H1 (cell line): ENCODE data around the gene PCDHGB7. TPM values are rescaled to one million over a fixed set of nuclear protein-coding genes. Genes with fewer than 3 reads are reported as not detected.

Experiments
- CTCF ChIA-PET: fragments of 300-600 bp; sonication (Branson Sonifier 250); formaldehyde crosslinking; loops from one replicate; lab custom pipeline; 2021; ENCODE audit not compliant: partially characterized antibody; lab: Charles Lee
- POLR2A ChIA-PET: fragments of 300-600 bp; sonication (Branson Sonifier 250); formaldehyde crosslinking; loops from one replicate; lab custom pipeline; 2021; ENCODE audit warnings: inconsistent platforms; ENCODE audit not compliant: partially characterized antibody; lab: Charles Lee
- DNase-seq, 2 experiments: peaks; one replicate each; pipeline versions ENCODE4 v3.0.0 to v3.0.0-alpha.2; 2010 to 2022; ENCODE audit warnings: low spot score in 2 of 2, low read depth in 1 of 2, mixed read lengths in 1 of 2
- FAIRE-seq: peaks from 2 replicates; lab custom pipeline; 2011; peaks lifted over from hg19 to GRCh38; lab: Jason Lieb, UNC
- H2AFZ ChIP-seq: 2 replicates; pipeline ENCODE4 v1.8.1; 2012; ENCODE audit warnings: low read length, inconsistent platforms
- H2AK5ac ChIP-seq: 2 replicates; pipeline ENCODE4 v1.6.1; 2013; ENCODE audit warnings: low read depth, low read length
- H2BK120ac ChIP-seq: replicated peaks from 2 replicates; pipeline ENCODE3; 2013; ENCODE audit warnings: low read depth, low read length, inconsistent platforms
- H2BK12ac ChIP-seq: 2 replicates; pipeline ENCODE4 v1.6.1; 2013; ENCODE audit warnings: low read depth, low read length
- H2BK15ac ChIP-seq: 2 replicates; pipeline ENCODE4 v1.6.1; 2013; ENCODE audit warnings: low read length
- H2BK20ac ChIP-seq: 2 replicates; pipeline ENCODE4 v1.6.1; 2013; ENCODE audit warnings: low read length
- H2BK5ac ChIP-seq: 2 replicates; pipeline ENCODE4 v1.6.1; 2013; ENCODE audit warnings: low read depth, low read length
- H3K14ac ChIP-seq: 2 replicates; pipeline ENCODE4 v1.6.1; 2013; ENCODE audit warnings: inconsistent platforms; ENCODE audit not compliant: insufficient read length
- H3K18ac ChIP-seq: 2 replicates; pipeline ENCODE4 v1.6.1; 2013; ENCODE audit warnings: low read length; ENCODE audit errors: extremely low read depth
- H3K23ac ChIP-seq: 2 replicates; pipeline ENCODE4 v1.6.1; 2013; ENCODE audit warnings: inconsistent platforms; ENCODE audit not compliant: insufficient read length
- H3K23me2 ChIP-seq: 2 replicates; pipeline ENCODE4 v1.6.1; 2013; ENCODE audit warnings: low read depth, low read length
- H3K27ac ChIP-seq: 2 replicates; pipeline ENCODE4 v1.6.1; 2011; ENCODE audit warnings: low read depth, low read length, inconsistent platforms
- H3K27me3 ChIP-seq, 4 experiments: replicated peaks in 1 of 4; 1 replicate in 1 of 4; 2 replicates in 3 of 4; pipeline versions ENCODE4 v1.6.1 to v1.8.1; 2011 to 2013; ENCODE audit warnings: low read length in 3 of 4, mild to moderate bottlenecking in 3 of 4, inconsistent platforms in 2 of 4, mixed read lengths in 2 of 4, moderate library complexity in 1 of 4; ENCODE audit not compliant: control insufficient read depth in 3 of 4, insufficient read depth in 3 of 4; ENCODE audit errors: extremely low read depth in 1 of 4
- H3K36me3 ChIP-seq, 4 experiments: 2 replicates each; pipeline versions ENCODE4 v1.6.1 to v1.8.1; 2011 to 2013; ENCODE audit warnings: mild to moderate bottlenecking in 4 of 4, low read length in 3 of 4, moderate library complexity in 2 of 4, control low read depth in 1 of 4, inconsistent platforms in 1 of 4; ENCODE audit not compliant: insufficient read depth in 4 of 4, control insufficient read depth in 2 of 4
- H3K4ac ChIP-seq: replicated peaks from 2 replicates; pipeline ENCODE3; 2013; ENCODE audit warnings: low read length, low read depth, mixed read lengths, inconsistent platforms; ENCODE audit not compliant: insufficient read length
- H3K4me1 ChIP-seq, 4 experiments: replicated peaks in 1 of 4; 1 replicate in 1 of 4; 2 replicates in 3 of 4; pipeline versions ENCODE4 v1.6.1 to v1.8.1; 2011 to 2013; ENCODE audit warnings: low read length in 3 of 4, inconsistent platforms in 2 of 4, mixed read lengths in 1 of 4; ENCODE audit not compliant: insufficient read depth in 4 of 4, control insufficient read depth in 3 of 4
- H3K4me2 ChIP-seq, 2 experiments: 2 replicates each; pipeline versions ENCODE4 v1.6.1 to v1.8.1; 2011 to 2013; ENCODE audit warnings: low read depth in 2 of 2, low read length in 2 of 2, control low read depth in 1 of 2, inconsistent platforms in 1 of 2, mild to moderate bottlenecking in 1 of 2; ENCODE audit not compliant: insufficient read depth in 1 of 2
- H3K4me3 ChIP-seq, 4 experiments: fragments of 200-600, 300-600 bp in 1 of 4; sonication (generic), shearing (Covaris generic), sonication (Bioruptor Twin) in 1 of 4; 2 replicates each; pipeline versions ENCODE4 v1.5.1 to v1.8.1; 2011 to 2016; ENCODE audit warnings: low read length in 4 of 4, low read depth in 3 of 4, control low read depth in 2 of 4, inconsistent platforms in 2 of 4, mild to moderate bottlenecking in 2 of 4, mixed read lengths in 1 of 4, moderate library complexity in 1 of 4; ENCODE audit not compliant: insufficient read depth in 2 of 4; ENCODE audit errors: extremely low read depth in 1 of 4
- H3K56ac ChIP-seq: replicated peaks from 2 replicates; pipeline ENCODE3; 2013; ENCODE audit warnings: low read depth, mild to moderate bottlenecking, mixed read lengths, low read length, inconsistent platforms; ENCODE audit not compliant: insufficient read length
- H3K79me1 ChIP-seq: 2 replicates; pipeline ENCODE4 v1.6.1; 2013; ENCODE audit warnings: low read depth, low read length, control low read depth
- H3K79me2 ChIP-seq, 2 experiments: 2 replicates each; pipeline versions ENCODE4 v1.6.1 to v1.8.1; 2012 to 2013; ENCODE audit warnings: low read length in 2 of 2, mild to moderate bottlenecking in 2 of 2, inconsistent platforms in 1 of 2; ENCODE audit not compliant: insufficient read depth in 2 of 2, control insufficient read depth in 1 of 2
- H3K9ac ChIP-seq, 4 experiments: replicated peaks in 1 of 4; 1 replicate in 1 of 4; 2 replicates in 3 of 4; pipeline versions ENCODE4 v1.6.1 to v1.8.1; 2011 to 2013; ENCODE audit warnings: low read depth in 3 of 4, low read length in 3 of 4, control low read depth in 2 of 4, mild to moderate bottlenecking in 2 of 4, moderate library complexity in 2 of 4, inconsistent platforms in 1 of 4; ENCODE audit errors: extremely low read depth in 1 of 4
- H3K9me3 ChIP-seq, 2 experiments: 2 replicates each; pipeline versions ENCODE4 v1.6.1 to v1.8.1; 2012 to 2013; ENCODE audit warnings: mild to moderate bottlenecking in 2 of 2, moderate library complexity in 2 of 2, control low read depth in 1 of 2, inconsistent platforms in 1 of 2, low read depth in 1 of 2, low read length in 1 of 2, mixed read lengths in 1 of 2; ENCODE audit not compliant: insufficient read depth in 2 of 2
- H4K20me1 ChIP-seq, 2 experiments: replicated peaks in 1 of 2; 2 replicates each; pipeline versions ENCODE3 to v1.8.1; 2011 to 2013; ENCODE audit warnings: inconsistent platforms in 2 of 2, low read length in 2 of 2, mild to moderate bottlenecking in 1 of 2; ENCODE audit not compliant: insufficient read depth in 2 of 2, control insufficient read depth in 1 of 2
- H4K5ac ChIP-seq: 2 replicates; pipeline ENCODE4 v1.6.1; 2013; ENCODE audit warnings: low read length, low read depth, mixed read lengths, inconsistent platforms; ENCODE audit not compliant: insufficient read length
- H4K8ac ChIP-seq: 2 replicates; pipeline ENCODE4 v1.8.0; 2013; ENCODE audit warnings: mild to moderate bottlenecking, moderate library complexity, low read length, inconsistent platforms; ENCODE audit not compliant: insufficient read depth; ENCODE audit errors: extremely low read depth
- H4K91ac ChIP-seq: replicated peaks from 2 replicates; pipeline ENCODE3; 2013; ENCODE audit warnings: low read length, mixed read lengths, inconsistent platforms; ENCODE audit not compliant: insufficient read length
- CBX5 ChIP-seq: fragments of 300-800, 300-1000 bp; sonication (generic); IDR thresholded peaks from 2 replicates; pipeline ENCODE4 v1.7.1; 2016; ENCODE audit warnings: antibody characterized with exemption, low read length, low read depth
- CEBPB ChIP-seq: IDR thresholded peaks from 2 replicates; pipeline ENCODE4 v1.6.1; 2012; ENCODE audit warnings: low read depth, low read length
- CHD2 ChIP-seq: IDR thresholded peaks from 2 replicates; pipeline ENCODE4 v1.6.1; 2012; ENCODE audit warnings: low read length, improper control_type of control experiment
- EP300 ChIP-seq, 2 experiments: IDR thresholded peaks; 1 replicate in 1 of 2; 2 replicates in 1 of 2; pipeline ENCODE4 v1.6.1; 2011 to 2012; ENCODE audit warnings: low read depth in 2 of 2, low read length in 2 of 2, mild to moderate bottlenecking in 2 of 2, borderline replicate concordance in 1 of 2, inconsistent platforms in 1 of 2, moderate library complexity in 1 of 2
- FOSL1 ChIP-seq: IDR thresholded peaks from 2 replicates; pipeline ENCODE4 v1.6.1; 2011; ENCODE audit warnings: mild to moderate bottlenecking, low read depth, low read length, moderate library complexity; ENCODE audit not compliant: insufficient read depth
- JUN ChIP-seq: IDR thresholded peaks from 2 replicates; pipeline ENCODE4 v1.6.1; 2011; ENCODE audit warnings: low read depth, mild to moderate bottlenecking, improper control_type of control experiment, low read length
- NANOG ChIP-seq: IDR thresholded peaks from 2 replicates; pipeline ENCODE4 v1.6.1; 2011; ENCODE audit warnings: low read length, low read depth, mild to moderate bottlenecking, inconsistent platforms; ENCODE audit not compliant: insufficient read depth, poor library complexity, severe bottlenecking
- RAD21 ChIP-seq, 2 experiments: IDR thresholded peaks in 1 of 2; conservative IDR thresholded peaks in 1 of 2; 2 replicates each; pipeline ENCODE4 v1.6.1; 2011; ENCODE audit warnings: low read depth in 2 of 2, low read length in 2 of 2, improper control_type of control experiment in 1 of 2, inconsistent platforms in 1 of 2, mild to moderate bottlenecking in 1 of 2, moderate library complexity in 1 of 2
- RXRA ChIP-seq: IDR thresholded peaks from 2 replicates; pipeline ENCODE4 v1.6.1; 2011; ENCODE audit warnings: low read depth, mild to moderate bottlenecking, low read length, moderate library complexity; ENCODE audit not compliant: insufficient read depth
- TAF7 ChIP-seq: optimal IDR thresholded peaks from 2 replicates; pipeline ENCODE3; 2011; ENCODE audit warnings: low read depth, mild to moderate bottlenecking, inconsistent platforms, low read length, moderate library complexity, borderline replicate concordance
- TCF12 ChIP-seq: IDR thresholded peaks from 2 replicates; pipeline ENCODE4 v1.6.1; 2011; ENCODE audit warnings: low read depth, mild to moderate bottlenecking, low read length
- YY1 ChIP-seq: IDR thresholded peaks from 2 replicates; pipeline ENCODE4 v1.6.1; 2011; ENCODE audit warnings: low read depth, mild to moderate bottlenecking, low read length
- WGBS, 2 experiments: shearing (Covaris generic) in 1 of 2; methylation state at CpG; one replicate each; pipeline versions ENCODE4 v1.1.6 to v1.1.7; 2013 to 2015; ENCODE audit warnings: low lambda C conversion rate in 2 of 2, mixed read lengths in 2 of 2, inconsistent platforms in 1 of 2, low coverage in 1 of 2, missing lambda C conversion rate in 1 of 2; ENCODE audit not compliant: insufficient replicate concordance in 2 of 2, insufficient coverage in 1 of 2, insufficient read length in 1 of 2; ENCODE audit errors: extremely low coverage in 1 of 2, missing lambda C conversion rate in 1 of 2; 5-methylcytosine and 5-hydroxymethylcytosine counted together
- polyA plus RNA-seq, 7 experiments: library from polyadenylated mRNA; depleted of rRNA in 3 of 7; stranded (reverse) in 5 of 7; unstranded in 2 of 7; fragments of >200 nt in 5 of 7; fragments of 200-250 nt in 2 of 7; gene quantifications; 1 replicate in 5 of 7; 2 replicates in 1 of 7; 4 replicates in 1 of 7; pipeline versions ENCODE4 v1.2.1 to v1.2.3, GENCODE V29; 2011 to 2013; ENCODE audit warnings: missing spikeins in 2 of 7, mixed read lengths in 2 of 7
- total RNA-seq: library from RNA; stranded (reverse); fragmentation: NEBNext Ultra II Directional; extraction: Animal tissue kit (Norgen Biotek cat#: 25700); gene quantifications from 2 replicates; pipeline ENCODE4 v1.2.1, GENCODE V29; 2021
- TF ChIP-seq, protein P1 (sequence below): IDR thresholded peaks from 2 replicates; pipeline ENCODE4 v1.6.1; 2012; ENCODE audit warnings: inconsistent platforms

PCDHGB7 gene
- total and polyA plus RNA-seq, 2 of the 8 experiments (the other 6 are each of a cell fraction or from before 2014, with no cell fraction given), result 4.1 to 9.5 TPM

DNA sequence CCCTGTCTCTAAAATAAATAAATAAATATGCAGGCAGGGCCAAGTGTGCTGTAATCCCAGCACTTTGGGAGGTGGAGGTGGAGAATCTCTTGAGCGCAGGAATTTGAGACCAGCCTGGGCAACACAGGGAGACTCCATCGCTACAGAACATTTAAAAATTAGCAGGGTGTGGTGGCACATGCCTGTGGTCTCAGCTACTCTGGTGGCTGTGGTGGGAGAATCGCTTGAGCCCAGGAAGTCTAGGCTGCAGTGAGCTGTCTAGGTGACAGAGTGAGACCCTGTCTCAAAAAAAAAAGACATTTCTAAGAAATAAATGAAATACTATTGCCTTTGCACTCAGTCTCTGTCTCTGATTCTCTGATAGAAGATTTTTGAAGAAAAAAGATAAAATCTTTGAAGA lies 5.9 kb upstream of the PCDHGB7 start:
- Histone ChIP-seq H4K20me1 (peaks cover 0 to 1% of the 10 kb centered on the region in 2 experiments), H3K27ac (no peak overlapping the region), H3K18ac (no peak overlapping the region), H4K8ac (no peak overlapping the region; the same call in 1 of the 2 replicates), H3K27me3 (peaks cover 0 to 10% (median 6%) of the 10 kb centered on the region in 4 experiments; a peak in 6 of 7 replicates), H3K79me2 (no peaks in the 10 kb centered on the region), H2BK5ac (no peak overlapping the region), H2BK120ac (no peak overlapping the region), H3K23ac (no peak overlapping the region), H3K36me3 (peaks cover 0 to 3% (median 0%) of the 10 kb centered on the region in 4 experiments; a peak in 1 of 8 replicates), H3K4me1 (no peaks in the 10 kb centered on the region), H3K56ac (no peak overlapping the region), H2BK20ac (no peak overlapping the region), H3K4ac (no peak overlapping the region), H3K9me3 (peaks cover 2 to 8% of the 10 kb centered on the region in 2 experiments; a peak in 2 of 4 replicates), H3K23me2 (peaks cover 2% of the 10 kb centered on the region; the same call in 1 of the 2 replicates), H3K9ac (no peak overlapping the region), H3K14ac (no peak overlapping the region), H2AFZ (no peak overlapping the region), H2BK15ac (no peak overlapping the region), H3K4me3 (no peak overlapping the region), H4K5ac (no peak overlapping the region), H2AK5ac (no peak overlapping the region), H3K79me1 (no peaks in the 10 kb centered on the region), H4K91ac (no peak overlapping the region), H3K4me2 (no peak overlapping the region), H2BK12ac (no peak overlapping the region)
- DNase-seq (no peak), FAIRE-seq (no peak)
- TF ChIP-seq JUN (no peak), CBX5 (no peak), TCF12 (no peak), EP300 (IDR thresholded peaks at IDR 0.05; ENCODE audit: borderline replicate concordance in 1 of 2, low read depth in 2 of 2, low read length in 2 of 2) (no peak), YY1 (no peak), NANOG (no peak), CEBPB (no peak), RXRA (no peak), CHD2 (no peak), FOSL1 (no peak), RAD21 (IDR thresholded peaks at IDR 0.05 in 1 of 2, conservative IDR thresholded peaks at IDR 0.05 in 1 of 2; ENCODE audit: low read depth in 2 of 2, low read length in 2 of 2) (no peak), TAF7 (no peak)
- TF ChIP-seq, protein P1, sequence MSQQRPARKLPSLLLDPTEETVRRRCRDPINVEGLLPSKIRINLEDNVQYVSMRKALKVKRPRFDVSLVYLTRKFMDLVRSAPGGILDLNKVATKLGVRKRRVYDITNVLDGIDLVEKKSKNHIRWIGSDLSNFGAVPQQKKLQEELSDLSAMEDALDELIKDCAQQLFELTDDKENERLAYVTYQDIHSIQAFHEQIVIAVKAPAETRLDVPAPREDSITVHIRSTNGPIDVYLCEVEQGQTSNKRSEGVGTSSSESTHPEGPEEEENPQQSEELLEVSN, result no peak
- WGBS, 2 experiments, result 84% methylated on average over 3 of the region's 3 CpGs; no CpG with 5 or more reads in 1 of the 2 experiments
- CTCF ChIA-PET, result interaction anchor here (0.8 to 23.3 kb wide), 18 partner anchors 10 to 212 kb away, joined by 3 to 1236 read pairs (median 15); partner anchors contain the start of genes PCDHB11, PCDHB14, PCDHGA1 and PCDHGA11
- POLR2A ChIA-PET, result no interaction called here
